A673 (cell line): ENCODE measurements around the gene LMF2. TPM values are rescaled to one million over a fixed set of nuclear protein-coding genes. Genes with fewer than 3 reads are reported as not detected.

Source experiments
- BruUV-seq: library from RNA; stranded (reverse); fragments of 400-500 nt; replicated peaks from 2 replicates; lab custom pipeline; 2021; lab: Mats Ljungman, UMichigan
- CTCF ChIA-PET: fragments of 300-600 bp; sonication (Branson Sonifier 250); formaldehyde crosslinking; loops from one replicate; lab custom pipeline; 2022; ENCODE audit warnings: antibody characterized with exemption; lab: Charles Lee
- POLR2A ChIA-PET: fragments of 300-600 bp; sonication (Branson Sonifier 250); formaldehyde crosslinking; loops from one replicate; lab custom pipeline; 2022; ENCODE audit warnings: antibody characterized with exemption; ENCODE audit not compliant: low non-redundant PET; lab: Charles Lee
- DNase-seq: peaks from one replicate; pipeline ENCODE4 v3.0.0-alpha.2; 2015; ENCODE audit warnings: low spot score
- H3K27ac ChIP-seq: fragments of 200-600 bp; sonication (generic); 2 replicates; pipeline ENCODE4 v1.5.1; 2016; ENCODE audit warnings: mixed run types, low read depth, mild to moderate bottlenecking, mixed read lengths, antibody characterized with exemption, low read length; ENCODE audit not compliant: poor library complexity, severe bottlenecking
- H3K27me3 ChIP-seq: fragments of 200-600 bp; sonication (generic); replicated peaks from 2 replicates; pipeline ENCODE4 v1.6.1; 2017; ENCODE audit warnings: mixed run types, low read depth, mild to moderate bottlenecking, mixed read lengths, antibody characterized with exemption, low read length; ENCODE audit not compliant: insufficient read depth, poor library complexity
- H3K36me3 ChIP-seq: fragments of 200-600 bp; sonication (generic); 2 replicates; pipeline ENCODE4 v1.6.1; 2016; ENCODE audit warnings: mixed run types, mild to moderate bottlenecking, mixed read lengths, antibody characterized with exemption, low read length; ENCODE audit not compliant: insufficient read depth, poor library complexity, severe bottlenecking
- H3K4me1 ChIP-seq: fragments of 200-600 bp; sonication (generic); 2 replicates; pipeline ENCODE4 v1.6.1; 2017; ENCODE audit warnings: mixed run types, mild to moderate bottlenecking, mixed read lengths, antibody characterized with exemption, low read length; ENCODE audit not compliant: insufficient read depth, poor library complexity, severe bottlenecking
- H3K4me3 ChIP-seq: fragments of 200-600 bp; sonication (generic); 2 replicates; pipeline ENCODE4 v1.5.1; 2016; ENCODE audit warnings: low read depth, mixed run types, mild to moderate bottlenecking, mixed read lengths, low read length; ENCODE audit not compliant: poor library complexity, severe bottlenecking
- H3K9me3 ChIP-seq: fragments of 200-600 bp; sonication (generic); 2 replicates; pipeline ENCODE4 v1.6.1; 2016; ENCODE audit warnings: mixed run types, low read depth, mild to moderate bottlenecking, mixed read lengths, antibody characterized with exemption, low read length; ENCODE audit not compliant: poor library complexity, severe bottlenecking
- EZH2 ChIP-seq: fragments of 200-600 bp; sonication (generic); IDR thresholded peaks from 2 replicates; pipeline ENCODE4 v1.6.1; 2017; ENCODE audit warnings: borderline replicate concordance, low read depth, mild to moderate bottlenecking, mixed read lengths, antibody characterized with exemption, low read length; ENCODE audit not compliant: poor library complexity, severe bottlenecking
- intact Hi-C: fragments of 100-400 bp; cut with micrococcal nuclease; formaldehyde crosslinking; loops from one replicate; pipeline ENCODE4 v1.10.0; 2022; ENCODE audit not compliant: unreplicated experiment
- total RNA-seq: library from RNA; stranded (reverse); gene quantifications from 2 replicates; pipeline ENCODE4 v1.2.3, GENCODE V29; 2021
- TF ChIP-seq, protein P1 (sequence below): fragments of 300-800, 200-600 bp; sonication (generic); conservative IDR thresholded peaks from 2 replicates; pipeline ENCODE4 v1.5.1; 2017; ENCODE audit warnings: low read depth, mild to moderate bottlenecking, antibody characterized with exemption, low read length, moderate library complexity, mixed read lengths

Gene LMF2
- total RNA-seq, 1 experiment from 2014 or later, result 79.2 TPM

DNA sequence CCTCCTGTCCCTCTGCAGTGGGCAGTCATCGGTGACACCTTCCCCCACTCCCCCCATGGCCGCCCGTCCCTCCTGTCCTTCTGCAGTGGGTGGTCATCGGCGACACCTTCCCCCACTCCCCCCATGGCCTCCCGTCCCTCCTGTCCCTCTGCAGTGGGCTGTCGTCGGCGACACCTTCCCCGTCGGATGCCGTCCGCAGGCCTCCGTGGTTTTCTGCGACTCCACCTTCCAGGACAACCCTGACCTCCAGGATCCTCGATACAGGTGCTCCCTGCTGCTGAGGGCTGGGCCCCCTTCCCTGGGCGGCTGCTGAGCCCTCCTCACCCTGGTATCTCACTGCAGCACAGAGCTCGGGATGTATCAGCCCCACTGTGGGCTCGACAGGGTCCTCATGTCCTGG, 18.6 kb downstream of the LMF2 start:
- Histone ChIP-seq H3K4me1 (peaks cover 7% of the 10 kb centered on the region), H3K27me3 (no peaks in the 10 kb centered on the region), H3K27ac (no peak overlapping the region), H3K9me3 (no peaks in the 10 kb centered on the region), H3K36me3 (no peaks in the 10 kb centered on the region), H3K4me3 (no peak overlapping the region)
- CTCF ChIA-PET, result no interaction called here
- DNase-seq, result no peak
- intact Hi-C loops, result no loop called here
- BruUV-seq, result no TSS peak
- TF ChIP-seq, protein P1, sequence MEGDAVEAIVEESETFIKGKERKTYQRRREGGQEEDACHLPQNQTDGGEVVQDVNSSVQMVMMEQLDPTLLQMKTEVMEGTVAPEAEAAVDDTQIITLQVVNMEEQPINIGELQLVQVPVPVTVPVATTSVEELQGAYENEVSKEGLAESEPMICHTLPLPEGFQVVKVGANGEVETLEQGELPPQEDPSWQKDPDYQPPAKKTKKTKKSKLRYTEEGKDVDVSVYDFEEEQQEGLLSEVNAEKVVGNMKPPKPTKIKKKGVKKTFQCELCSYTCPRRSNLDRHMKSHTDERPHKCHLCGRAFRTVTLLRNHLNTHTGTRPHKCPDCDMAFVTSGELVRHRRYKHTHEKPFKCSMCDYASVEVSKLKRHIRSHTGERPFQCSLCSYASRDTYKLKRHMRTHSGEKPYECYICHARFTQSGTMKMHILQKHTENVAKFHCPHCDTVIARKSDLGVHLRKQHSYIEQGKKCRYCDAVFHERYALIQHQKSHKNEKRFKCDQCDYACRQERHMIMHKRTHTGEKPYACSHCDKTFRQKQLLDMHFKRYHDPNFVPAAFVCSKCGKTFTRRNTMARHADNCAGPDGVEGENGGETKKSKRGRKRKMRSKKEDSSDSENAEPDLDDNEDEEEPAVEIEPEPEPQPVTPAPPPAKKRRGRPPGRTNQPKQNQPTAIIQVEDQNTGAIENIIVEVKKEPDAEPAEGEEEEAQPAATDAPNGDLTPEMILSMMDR, result no peak
- no peak for TF ChIP-seq EZH2
- POLR2A ChIA-PET, result no interaction called here

DNA sequence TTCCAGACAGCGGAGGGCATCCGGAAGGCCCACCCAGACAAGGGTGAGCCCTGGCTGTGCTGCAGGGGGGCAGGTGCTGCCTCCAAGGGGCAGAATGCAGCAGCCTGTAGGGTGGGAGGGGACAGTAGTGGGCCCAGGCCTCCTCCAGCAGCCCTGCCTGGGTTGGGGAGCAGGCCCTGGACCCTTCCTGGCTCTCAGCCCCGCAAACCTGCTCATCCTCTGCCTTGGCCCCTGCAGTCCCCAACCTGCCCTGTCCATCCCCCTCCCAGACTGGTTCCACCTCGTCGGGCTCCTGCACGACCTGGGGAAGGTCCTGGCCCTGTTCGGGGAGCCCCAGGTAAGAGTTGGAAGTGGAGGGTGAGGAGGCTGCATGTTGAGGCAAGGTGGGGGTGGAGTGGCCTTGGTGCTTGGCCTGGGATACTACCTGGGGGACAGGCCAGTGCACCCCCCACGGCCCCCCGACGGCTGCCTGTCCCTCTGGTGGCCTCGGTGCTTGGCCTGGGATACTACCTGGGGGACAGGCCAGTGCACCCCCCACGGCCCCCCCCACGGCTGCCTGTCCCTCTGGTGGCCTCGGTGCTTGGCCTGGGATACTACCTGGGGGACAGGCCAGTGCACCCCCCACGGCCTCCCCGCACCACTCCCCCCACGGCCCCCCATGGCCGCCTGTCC, 19.4 kb downstream of the LMF2 start:
- no peak for TF ChIP-seq EZH2
- TF ChIP-seq, protein P1, result no peak
- Histone ChIP-seq H3K9me3 (no peaks in the 10 kb centered on the region), H3K36me3 (no peaks in the 10 kb centered on the region), H3K27me3 (no peaks in the 10 kb centered on the region), H3K4me3 (no peak overlapping the region), H3K27ac (no peak overlapping the region), H3K4me1 (peaks cover 7% of the 10 kb centered on the region)
- BruUV-seq, result no TSS peak
- POLR2A ChIA-PET, result no interaction called here
- CTCF ChIA-PET, result no interaction called here
- no peak for DNase-seq
- intact Hi-C loops, result no loop called here

DNA sequence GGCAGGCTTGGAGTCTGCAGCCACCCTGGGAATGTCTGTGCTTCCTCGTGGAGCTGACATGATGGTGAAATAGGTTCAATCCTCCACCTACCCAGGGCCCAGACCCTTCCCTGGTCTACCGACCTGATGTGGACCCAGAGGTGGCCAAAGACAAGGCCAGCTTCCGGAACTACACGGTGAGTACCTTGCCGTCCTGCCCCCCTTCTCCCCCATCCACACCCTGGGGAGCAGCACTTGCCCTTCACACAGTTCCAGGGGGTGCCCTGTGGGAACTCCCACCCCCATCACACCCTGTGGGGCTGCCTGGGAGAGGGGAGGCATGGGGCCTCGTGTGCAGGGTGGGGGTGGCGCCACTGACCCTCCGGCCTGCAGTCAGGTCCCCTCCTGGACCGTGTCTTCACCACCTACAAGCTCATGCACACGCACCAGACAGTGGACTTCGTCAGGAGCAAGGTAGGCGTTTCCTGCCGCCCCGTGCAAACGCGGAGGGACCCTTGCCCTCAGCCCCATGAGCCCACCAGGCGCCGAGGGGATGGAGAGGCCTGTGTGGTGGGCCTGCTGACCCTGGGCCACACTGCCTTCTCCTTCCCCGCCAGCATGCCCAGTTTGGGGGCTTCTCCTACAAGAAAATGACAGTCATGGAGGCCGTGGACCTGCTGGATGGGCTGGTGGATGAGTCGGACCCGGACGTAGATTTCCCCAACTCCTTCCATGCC, 20.1 kb downstream of the LMF2 start:
- Histone ChIP-seq H3K36me3 (no peaks in the 10 kb centered on the region), H3K27me3 (no peaks in the 10 kb centered on the region), H3K4me1 (peaks cover 7% of the 10 kb centered on the region), H3K4me3 (no peak overlapping the region), H3K27ac (no peak overlapping the region), H3K9me3 (no peaks in the 10 kb centered on the region)
- POLR2A ChIA-PET, result no interaction called here
- DNase-seq, result no peak
- no TSS peak for BruUV-seq
- CTCF ChIA-PET, result no interaction called here
- intact Hi-C loops, result no loop called here
- TF ChIP-seq, protein P1, result no peak
- no peak for TF ChIP-seq EZH2
